ENCODE measurements around the gene SF3B6.
A peak's percentile ranks its signal among the peaks of the same experiment; 100 is the strongest.

SF3B6 gene

DNA sequence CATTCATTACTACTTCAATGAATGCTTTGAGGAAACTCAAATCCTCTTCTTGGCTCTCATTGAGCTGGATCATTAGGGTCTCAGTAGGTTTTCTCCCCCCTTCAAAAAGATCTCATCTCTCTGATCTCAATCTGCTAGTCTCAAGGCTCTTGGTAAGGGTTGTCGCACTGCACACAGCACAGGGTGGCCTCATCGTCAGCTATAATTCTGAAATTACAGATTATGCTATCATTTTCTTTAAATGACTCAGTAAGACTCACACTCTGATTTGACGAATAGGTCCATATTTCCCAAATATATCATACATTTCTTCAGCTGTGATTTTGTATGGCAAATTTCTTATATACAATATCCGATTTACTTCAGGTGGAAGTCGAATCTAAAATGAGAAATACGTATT lies 2.3 kb downstream of the SF3B6 start:
- Histone ChIP-seq H3K4me3 (ENCODE audit: low read length) (no peak overlapping the region), H3K9me3 (replicated peaks; ENCODE audit: low read length) (no peaks in the 10 kb centered on the region), H3K27me3 (ENCODE audit: control insufficient read depth, insufficient read depth, low read length) (no peaks in the 10 kb centered on the region), H3K36me3 (ENCODE audit: insufficient read depth, low read length) (peaks cover 32% of the 10 kb centered on the region), H3K9ac (ENCODE audit: low read depth, low read length) (no peak overlapping the region), H3K4me1 (ENCODE audit: control insufficient read depth, insufficient read depth, low read length) (peaks cover 12% of the 10 kb centered on the region), H3K4me2 (ENCODE audit: low read length) (no peak overlapping the region)

DNA sequence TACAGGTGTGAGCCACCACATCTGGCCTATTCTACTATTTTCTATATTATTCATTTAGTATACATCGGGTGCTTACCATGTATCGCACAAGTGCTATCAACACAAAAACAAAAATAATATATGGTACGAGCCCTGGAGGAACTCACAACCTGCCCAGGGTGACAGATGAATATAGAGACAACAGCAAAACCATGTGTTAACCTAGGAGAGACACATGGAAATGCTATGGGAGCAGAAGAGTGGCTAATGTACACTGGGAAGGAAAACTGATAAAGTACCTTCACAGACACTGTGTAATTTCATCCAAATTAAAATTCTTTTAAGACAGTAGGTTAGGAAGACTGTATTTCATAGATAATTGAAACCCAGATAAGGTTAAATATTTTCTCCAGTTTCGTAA lies 3.9 kb downstream of the SF3B6 start:
- no peaks in the 10 kb centered on the region for H3K9me3 ChIP-seq (replicated peaks; ENCODE audit: low read length)
- peaks cover 8% of the 10 kb centered on the region for H3K4me1 ChIP-seq (ENCODE audit: control insufficient read depth, insufficient read depth, low read length)
- peaks cover 39% of the 10 kb centered on the region for H3K36me3 ChIP-seq (ENCODE audit: insufficient read depth, low read length)
- H3K4me2 ChIP-seq (ENCODE audit: low read length): no peak overlapping the region
- no peaks in the 10 kb centered on the region for H3K27me3 ChIP-seq (ENCODE audit: control insufficient read depth, insufficient read depth, low read length)
- H3K9ac ChIP-seq (ENCODE audit: low read depth, low read length): no peak overlapping the region
- no peak overlapping the region for H3K4me3 ChIP-seq (ENCODE audit: low read length)

DNA sequence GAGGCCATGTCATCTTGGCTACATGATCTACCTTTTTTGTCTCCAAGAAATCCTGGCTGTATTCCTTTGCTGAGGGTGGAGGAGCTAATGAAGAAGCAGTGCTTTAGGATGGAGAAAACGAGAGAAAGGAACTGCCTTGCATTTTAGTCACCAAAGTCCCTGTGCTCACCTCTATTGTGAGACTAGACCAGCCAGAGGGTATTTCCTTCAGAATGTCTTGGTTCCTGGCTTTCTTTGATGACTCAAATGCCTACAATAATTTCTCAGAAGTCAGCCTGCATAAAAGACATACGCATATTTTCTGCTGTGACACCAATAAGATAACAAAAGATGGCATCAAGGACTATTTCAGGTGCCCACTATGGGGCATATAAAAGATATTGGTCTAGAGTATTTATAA lies 10.8 kb downstream of the SF3B6 start:
- Histone ChIP-seq H3K4me2 (ENCODE audit: low read length) (no peak overlapping the region), H3K9me3 (replicated peaks; ENCODE audit: low read length) (no peaks in the 10 kb centered on the region), H3K4me3 (ENCODE audit: low read length) (no peak overlapping the region), H3K9ac (ENCODE audit: low read depth, low read length) (no peak overlapping the region), H3K27me3 (ENCODE audit: control insufficient read depth, insufficient read depth, low read length) (no peaks in the 10 kb centered on the region), H3K4me1 (ENCODE audit: control insufficient read depth, insufficient read depth, low read length) (no peaks in the 10 kb centered on the region), H3K36me3 (ENCODE audit: insufficient read depth, low read length) (peaks cover 42% of the 10 kb centered on the region)

DNA sequence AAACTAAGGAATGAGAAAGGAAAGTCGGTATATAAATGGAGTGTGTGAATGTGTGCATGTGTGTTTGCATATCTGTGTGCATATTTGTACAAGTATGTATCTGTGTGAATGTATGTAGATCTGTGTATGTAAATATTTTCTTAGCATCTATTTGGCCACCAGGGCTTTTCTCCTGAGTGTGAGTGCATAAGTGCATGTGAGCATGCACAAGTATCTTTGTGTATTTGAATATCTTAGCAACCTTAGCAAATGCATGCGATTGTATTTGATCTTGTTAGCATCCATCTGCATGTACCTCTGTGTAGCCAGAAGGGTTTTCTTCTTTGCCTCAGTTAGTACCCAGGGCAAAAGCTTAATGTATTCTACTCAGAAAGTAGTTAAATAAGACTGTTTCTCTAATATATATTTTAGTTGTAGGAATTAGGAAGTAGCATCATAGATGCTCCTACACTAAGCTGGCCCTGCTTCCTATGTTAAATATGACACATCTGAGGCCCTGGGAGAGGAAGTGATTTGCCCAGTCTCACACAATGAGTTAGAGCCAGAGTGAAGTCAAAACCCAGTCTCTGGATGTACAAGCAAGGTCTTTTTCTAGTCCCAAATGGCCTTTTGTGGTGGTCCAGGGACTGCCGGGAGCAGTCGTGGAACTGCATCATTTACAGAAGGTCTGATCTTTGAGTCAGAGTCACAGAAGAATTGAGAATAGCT lies 17.4 kb downstream of the SF3B6 start:
- H3K4me2 ChIP-seq (ENCODE audit: low read length): no peak overlapping the region
- H3K9me3 ChIP-seq (replicated peaks; ENCODE audit: low read length): no peaks in the 10 kb centered on the region
- no peaks in the 10 kb centered on the region for H3K36me3 ChIP-seq (ENCODE audit: insufficient read depth, low read length)
- no peaks in the 10 kb centered on the region for H3K4me1 ChIP-seq (ENCODE audit: control insufficient read depth, insufficient read depth, low read length)
- H3K4me3 ChIP-seq (ENCODE audit: low read length): no peak overlapping the region
- no peaks in the 10 kb centered on the region for H3K27me3 ChIP-seq (ENCODE audit: control insufficient read depth, insufficient read depth, low read length)
- no peak overlapping the region for H3K9ac ChIP-seq (ENCODE audit: low read depth, low read length)

DNA sequence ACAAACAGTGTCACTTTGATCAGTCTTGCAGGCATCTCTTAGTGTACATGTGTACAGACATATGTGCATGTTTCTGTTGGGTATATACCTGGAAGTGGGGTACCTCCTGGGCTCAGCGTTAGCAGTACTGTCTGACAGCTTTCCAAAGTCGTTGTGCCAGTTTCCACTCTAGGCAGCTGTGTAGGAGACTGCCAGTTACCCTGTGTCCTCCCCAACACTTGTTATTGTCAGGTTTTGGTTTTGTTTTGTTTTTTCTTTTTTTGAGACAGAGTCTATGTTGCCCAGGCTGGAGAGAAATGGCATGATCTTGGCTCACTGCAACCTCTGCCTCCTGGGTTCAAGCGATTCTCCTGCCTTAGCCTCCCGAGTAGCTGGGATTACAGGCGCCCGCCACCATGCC lies 20.4 kb downstream of the SF3B6 start:
- no peaks in the 10 kb centered on the region for H3K4me1 ChIP-seq (ENCODE audit: control insufficient read depth, insufficient read depth, low read length)
- no peak overlapping the region for H3K4me2 ChIP-seq (ENCODE audit: low read length)

DNA sequence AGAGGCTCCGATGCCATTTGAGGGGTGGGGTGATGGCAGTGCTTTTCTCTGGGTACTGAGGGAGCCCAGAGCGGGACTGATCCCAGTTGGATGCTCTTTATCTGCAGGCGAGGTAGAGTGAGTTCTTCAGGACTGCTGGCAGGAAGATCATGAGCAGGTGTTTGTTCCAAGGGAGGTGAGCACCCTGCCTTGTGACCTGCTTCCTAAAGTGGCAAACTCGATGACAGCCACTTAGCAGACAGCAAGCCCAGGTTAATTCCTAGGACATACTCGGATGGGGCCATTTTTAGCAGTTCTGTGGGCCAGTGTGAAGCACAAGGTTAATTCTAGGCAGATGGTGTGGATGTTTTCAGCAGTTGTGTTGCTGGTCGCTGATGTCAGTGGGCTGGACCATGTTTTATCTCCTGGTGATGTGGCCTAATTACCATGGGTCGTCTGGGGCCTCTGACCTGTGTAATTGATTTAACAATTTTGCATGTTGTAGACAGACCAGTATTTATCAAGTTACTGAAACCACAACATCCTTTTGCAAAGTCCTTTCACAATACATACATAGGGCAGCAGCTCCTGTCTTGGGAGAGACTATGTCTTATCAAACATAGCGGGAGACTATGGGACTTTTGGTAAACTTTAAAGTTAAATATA lies 21.6 kb downstream of the SF3B6 start:
- Histone ChIP-seq H3K4me1 (ENCODE audit: control insufficient read depth, insufficient read depth, low read length) (no peaks in the 10 kb centered on the region), H3K4me3 (ENCODE audit: low read length) (no peak overlapping the region), H3K9ac (ENCODE audit: low read depth, low read length) (no peak overlapping the region), H3K36me3 (ENCODE audit: insufficient read depth, low read length) (no peaks in the 10 kb centered on the region), H3K4me2 (ENCODE audit: low read length) (no peak overlapping the region), H3K9me3 (replicated peaks; ENCODE audit: low read length) (no peaks in the 10 kb centered on the region), H3K27me3 (ENCODE audit: control insufficient read depth, insufficient read depth, low read length) (no peaks in the 10 kb centered on the region)

More for the DNA sequence above, 20.4 kb downstream of the SF3B6 start:
- Histone ChIP-seq H3K36me3 (ENCODE audit: insufficient read depth, low read length) (no peaks in the 10 kb centered on the region), H3K27me3 (ENCODE audit: control insufficient read depth, insufficient read depth, low read length) (no peaks in the 10 kb centered on the region), H3K9ac (ENCODE audit: low read depth, low read length) (no peak overlapping the region), H3K9me3 (replicated peaks; ENCODE audit: low read length) (no peaks in the 10 kb centered on the region), H3K4me3 (ENCODE audit: low read length) (no peak overlapping the region)

DNA sequence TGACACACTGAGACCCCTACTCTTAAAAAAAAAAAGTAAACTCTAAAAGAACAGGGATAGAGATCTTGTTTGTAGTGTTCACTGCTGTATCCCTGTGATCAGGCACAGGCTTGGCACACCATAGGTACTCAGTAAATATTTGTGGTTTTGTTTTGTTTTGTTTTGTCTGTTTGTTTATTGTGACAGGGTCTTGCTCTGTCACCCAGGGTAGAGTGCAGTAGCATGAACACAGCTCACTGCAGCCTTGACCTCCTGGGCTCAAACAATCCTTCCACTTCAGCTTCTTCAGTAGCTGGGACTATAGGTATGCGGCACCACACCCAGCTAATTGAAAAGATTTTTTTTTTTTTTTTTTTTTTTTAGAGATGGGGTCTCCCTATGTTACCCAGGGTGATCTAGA lies 23.2 kb downstream of the SF3B6 start:
- H3K4me1 ChIP-seq (ENCODE audit: control insufficient read depth, insufficient read depth, low read length): peaks cover 5% of the 10 kb centered on the region
- H3K27me3 ChIP-seq (ENCODE audit: control insufficient read depth, insufficient read depth, low read length): no peaks in the 10 kb centered on the region
- no peaks in the 10 kb centered on the region for H3K9me3 ChIP-seq (replicated peaks; ENCODE audit: low read length)
- H3K4me2 ChIP-seq (ENCODE audit: low read length): no peak overlapping the region
- H3K9ac ChIP-seq (ENCODE audit: low read depth, low read length): no peak overlapping the region
- H3K36me3 ChIP-seq (ENCODE audit: insufficient read depth, low read length): no peaks in the 10 kb centered on the region
- H3K4me3 ChIP-seq (ENCODE audit: low read length): no peak overlapping the region

DNA sequence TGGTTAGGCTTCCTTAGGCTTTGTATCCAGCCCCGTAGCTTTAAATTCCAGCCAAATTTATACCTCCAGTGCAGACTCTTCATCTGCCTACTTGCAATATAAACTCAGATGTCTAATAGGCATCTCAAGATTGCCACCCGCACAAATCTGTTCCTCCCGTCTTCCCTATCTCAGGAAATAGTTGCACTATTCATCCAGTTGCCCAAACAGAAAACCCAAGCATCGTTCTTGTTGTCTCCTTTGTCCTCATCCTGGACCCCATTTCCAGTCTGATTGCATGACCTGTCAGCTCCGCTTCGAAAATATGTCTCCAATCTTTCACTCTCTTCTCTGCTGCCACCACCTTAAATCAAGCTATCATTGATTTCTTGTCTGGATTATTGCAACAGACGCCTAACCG lies 24.3 kb downstream of the SF3B6 start:
- peaks cover 8% of the 10 kb centered on the region for H3K4me1 ChIP-seq (ENCODE audit: control insufficient read depth, insufficient read depth, low read length)
- no peak overlapping the region for H3K4me2 ChIP-seq (ENCODE audit: low read length)
- H3K9me3 ChIP-seq (replicated peaks; ENCODE audit: low read length): no peaks in the 10 kb centered on the region
- H3K4me3 ChIP-seq (ENCODE audit: low read length): no peak overlapping the region
- no peaks in the 10 kb centered on the region for H3K27me3 ChIP-seq (ENCODE audit: control insufficient read depth, insufficient read depth, low read length)
- no peaks in the 10 kb centered on the region for H3K36me3 ChIP-seq (ENCODE audit: insufficient read depth, low read length)
- no peak overlapping the region for H3K9ac ChIP-seq (ENCODE audit: low read depth, low read length)

DNA sequence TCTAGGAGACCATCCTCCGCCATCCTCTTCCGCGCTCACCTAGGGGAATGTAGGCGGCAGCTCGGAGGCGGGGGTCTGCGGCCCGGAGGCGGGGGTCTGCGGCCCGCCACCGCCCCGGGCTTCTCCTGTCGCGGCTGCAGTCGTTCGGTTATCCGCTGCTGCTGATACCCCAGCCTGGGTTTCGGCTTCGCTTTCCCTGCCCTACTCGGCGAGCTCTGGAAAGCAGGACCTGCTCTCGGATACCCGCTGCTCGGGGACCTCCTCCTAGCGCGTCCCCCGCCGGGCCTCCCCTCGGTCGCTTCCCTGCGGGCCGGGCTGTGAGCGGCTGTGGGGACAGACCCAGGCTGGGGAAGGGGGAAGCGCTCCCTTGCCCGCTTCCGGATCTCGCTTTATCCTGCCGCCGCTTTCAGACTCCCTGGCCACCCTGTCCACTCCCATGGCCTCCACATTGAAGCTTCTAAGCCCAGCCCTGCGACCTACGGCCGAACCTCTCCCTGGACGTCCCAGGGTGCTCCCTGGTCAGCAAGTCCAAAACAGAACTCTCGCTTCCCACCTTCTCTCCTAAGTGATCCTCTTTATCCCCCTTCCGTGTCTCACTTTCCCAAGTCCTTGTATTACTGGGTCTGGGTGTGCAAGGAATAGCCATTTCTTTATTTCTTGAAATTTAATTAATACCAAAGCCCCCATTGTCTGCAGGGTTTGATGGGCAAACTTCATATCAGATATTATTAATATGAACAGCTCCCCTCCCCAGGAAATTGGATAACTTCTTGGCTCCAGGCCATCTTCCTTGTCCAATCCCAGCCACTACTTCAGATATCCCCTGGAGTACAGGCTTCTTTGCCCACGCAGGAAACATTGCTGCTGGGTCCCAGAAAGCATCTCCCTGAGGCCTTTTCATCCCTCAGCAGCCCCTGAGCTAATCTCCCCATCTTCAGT lies 25.8 kb downstream of the SF3B6 start:
- Histone ChIP-seq H3K9me3 (replicated peaks; ENCODE audit: low read length) (no peaks in the 10 kb centered on the region), H3K4me3 (ENCODE audit: low read length) (peak overlapping the region; percentile 76), H3K27me3 (ENCODE audit: control insufficient read depth, insufficient read depth, low read length) (no peaks in the 10 kb centered on the region), H3K36me3 (ENCODE audit: insufficient read depth, low read length) (no peaks in the 10 kb centered on the region), H3K4me2 (ENCODE audit: low read length) (peak overlapping the region; percentile 91), H3K4me1 (ENCODE audit: control insufficient read depth, insufficient read depth, low read length) (peaks cover 15% of the 10 kb centered on the region), H3K9ac (ENCODE audit: low read depth, low read length) (peak overlapping the region; percentile 54)

DNA sequence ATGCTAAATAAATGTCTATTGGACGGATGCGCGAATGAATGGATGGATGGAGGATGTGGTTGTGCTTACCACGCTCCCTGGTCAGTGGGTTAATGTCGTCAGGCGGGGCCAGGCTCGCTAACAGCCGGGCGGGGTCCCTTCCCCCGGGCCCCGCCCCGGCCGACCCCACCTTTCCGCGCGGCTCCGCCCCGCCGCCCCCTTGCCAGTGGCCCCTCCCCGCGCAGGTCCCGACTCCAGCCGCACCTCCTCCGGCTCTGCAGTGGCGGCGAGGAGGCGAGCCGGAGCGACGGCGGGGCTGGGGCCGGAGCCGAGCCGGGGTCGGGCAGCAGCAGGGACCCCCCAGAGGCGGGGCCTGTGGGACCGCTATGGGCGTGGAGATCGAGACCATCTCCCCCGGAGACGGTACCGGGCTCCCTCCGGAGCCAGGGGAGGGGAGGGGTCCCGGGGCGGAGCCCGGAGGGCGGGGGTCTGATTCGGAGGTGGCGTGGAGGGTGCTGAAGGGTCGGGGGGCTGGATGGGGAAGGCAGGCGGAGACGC lies 26.6 kb downstream of the SF3B6 start, which contains the start of gene FKBP1B:
Gene FKBP1B, plus strand, starts transcription at position 257 of the 537 bp plus-strand sequence. Its CDS starts 109 bp downstream, at position 366.
- Histone ChIP-seq H3K27me3 (ENCODE audit: control insufficient read depth, insufficient read depth, low read length) (no peaks in the 10 kb centered on the region), H3K4me1 (ENCODE audit: control insufficient read depth, insufficient read depth, low read length) (peaks cover 15% of the 10 kb centered on the region), H3K36me3 (ENCODE audit: insufficient read depth, low read length) (no peaks in the 10 kb centered on the region), H3K4me2 (ENCODE audit: low read length) (peak within 1 kb of the TSS; percentile 91), H3K9ac (ENCODE audit: low read depth, low read length) (peak within 1 kb of the TSS; percentile 54), H3K9me3 (replicated peaks; ENCODE audit: low read length) (no peaks in the 10 kb centered on the region), H3K4me3 (ENCODE audit: low read length) (peak within 1 kb of the TSS; percentile 76)

All from skeletal muscle satellite cell (primary cell).